Measurements from ENCODE around the gene CCL5.

CCL5 gene

DNA sequence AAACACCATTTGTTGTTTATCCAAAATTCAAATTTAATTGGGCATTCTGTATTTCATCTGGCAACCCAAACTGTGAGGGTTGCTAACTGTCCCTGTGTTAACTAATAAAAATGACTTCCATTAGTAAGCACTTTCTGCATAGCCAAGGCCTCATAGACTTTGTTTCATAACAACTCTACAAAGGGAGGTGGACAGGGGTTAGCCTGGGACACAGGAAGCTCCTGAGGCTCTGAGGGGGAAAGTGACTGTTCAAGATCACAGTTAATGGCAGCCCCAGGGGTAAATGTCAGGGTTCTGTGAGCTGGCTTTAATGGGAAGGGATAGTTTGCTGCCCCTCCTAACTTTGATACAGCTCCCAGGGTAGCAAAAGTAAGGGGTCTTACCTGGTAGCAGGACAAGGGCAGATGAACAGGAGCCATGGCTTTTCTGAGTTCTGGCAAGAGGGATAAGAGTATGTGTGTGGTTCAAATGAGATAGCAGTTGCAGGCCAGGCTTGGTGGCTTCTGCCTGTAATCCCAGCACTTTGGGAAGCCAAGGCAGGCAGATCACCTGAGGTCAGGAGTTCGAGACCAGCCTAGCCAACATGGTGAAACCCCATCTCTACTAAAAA, 13.7 kb downstream of the CCL5 start:
- H3K27ac ChIP-seq (ENCODE audit: extremely low read depth, low read depth, low read length) = no peak overlapping the region
- H3K36me3 ChIP-seq (ENCODE audit: control insufficient read depth in 2 of 2, insufficient read depth in 1 of 2, low read length in 2 of 2) = peaks cover 0 to 9% of the 10 kb centered on the region in 2 experiments; a peak in 1 of 3 replicates
- H3K9me3 ChIP-seq (ENCODE audit: control insufficient read depth, insufficient read depth, low read depth, low read length) = no peaks in the 10 kb centered on the region
- H3K4me3 ChIP-seq (ENCODE audit: low read depth, low read length) = no peak overlapping the region
- POLR2A ChIA-PET = interaction anchor here (0.6 kb wide), 1 partner anchor 67 kb away, joined by 4 read pairs; no protein-coding TSS in a partner anchor
- no peaks in the 10 kb centered on the region for H3K4me1 ChIP-seq (ENCODE audit: control insufficient read depth, insufficient read depth, low read length)
- CTCF ChIA-PET = interaction anchor here (0.6 to 3.8 kb wide), 3 partner anchors 18 to 102 kb away, joined by 4 to 18 read pairs (median 4); no protein-coding TSS in a partner anchor
- TF ChIP-seq ZNF529 (tag by site-specific recombination; IDR thresholded peaks at IDR 0.05; ENCODE audit: insufficient replicate concordance) = no peak
- TF ChIP-seq, protein P1, sequence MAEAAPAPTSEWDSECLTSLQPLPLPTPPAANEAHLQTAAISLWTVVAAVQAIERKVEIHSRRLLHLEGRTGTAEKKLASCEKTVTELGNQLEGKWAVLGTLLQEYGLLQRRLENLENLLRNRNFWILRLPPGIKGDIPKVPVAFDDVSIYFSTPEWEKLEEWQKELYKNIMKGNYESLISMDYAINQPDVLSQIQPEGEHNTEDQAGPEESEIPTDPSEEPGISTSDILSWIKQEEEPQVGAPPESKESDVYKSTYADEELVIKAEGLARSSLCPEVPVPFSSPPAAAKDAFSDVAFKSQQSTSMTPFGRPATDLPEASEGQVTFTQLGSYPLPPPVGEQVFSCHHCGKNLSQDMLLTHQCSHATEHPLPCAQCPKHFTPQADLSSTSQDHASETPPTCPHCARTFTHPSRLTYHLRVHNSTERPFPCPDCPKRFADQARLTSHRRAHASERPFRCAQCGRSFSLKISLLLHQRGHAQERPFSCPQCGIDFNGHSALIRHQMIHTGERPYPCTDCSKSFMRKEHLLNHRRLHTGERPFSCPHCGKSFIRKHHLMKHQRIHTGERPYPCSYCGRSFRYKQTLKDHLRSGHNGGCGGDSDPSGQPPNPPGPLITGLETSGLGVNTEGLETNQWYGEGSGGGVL (tag by site-specific recombination; IDR thresholded peaks at IDR 0.05) = no peak
- TF ChIP-seq, protein P2, sequence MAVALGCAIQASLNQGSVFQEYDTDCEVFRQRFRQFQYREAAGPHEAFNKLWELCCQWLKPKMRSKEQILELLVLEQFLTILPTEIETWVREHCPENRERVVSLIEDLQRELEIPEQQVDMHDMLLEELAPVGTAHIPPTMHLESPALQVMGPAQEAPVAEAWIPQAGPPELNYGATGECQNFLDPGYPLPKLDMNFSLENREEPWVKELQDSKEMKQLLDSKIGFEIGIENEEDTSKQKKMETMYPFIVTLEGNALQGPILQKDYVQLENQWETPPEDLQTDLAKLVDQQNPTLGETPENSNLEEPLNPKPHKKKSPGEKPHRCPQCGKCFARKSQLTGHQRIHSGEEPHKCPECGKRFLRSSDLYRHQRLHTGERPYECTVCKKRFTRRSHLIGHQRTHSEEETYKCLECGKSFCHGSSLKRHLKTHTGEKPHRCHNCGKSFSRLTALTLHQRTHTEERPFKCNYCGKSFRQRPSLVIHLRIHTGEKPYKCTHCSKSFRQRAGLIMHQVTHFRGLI (tag by site-specific recombination; IDR thresholded peaks at IDR 0.05) = no peak
- TF ChIP-seq ZNF138 (tag by site-specific recombination; IDR thresholded peaks at IDR 0.05; ENCODE audit: borderline replicate concordance) = no peak
- TF ChIP-seq ZNF394 (tag by site-specific recombination; IDR thresholded peaks at IDR 0.05; ENCODE audit: borderline replicate concordance) = no peak
- no peak for TF ChIP-seq ZNF658 (tag by site-specific recombination; IDR thresholded peaks at IDR 0.05)
- TF ChIP-seq, protein P3, sequence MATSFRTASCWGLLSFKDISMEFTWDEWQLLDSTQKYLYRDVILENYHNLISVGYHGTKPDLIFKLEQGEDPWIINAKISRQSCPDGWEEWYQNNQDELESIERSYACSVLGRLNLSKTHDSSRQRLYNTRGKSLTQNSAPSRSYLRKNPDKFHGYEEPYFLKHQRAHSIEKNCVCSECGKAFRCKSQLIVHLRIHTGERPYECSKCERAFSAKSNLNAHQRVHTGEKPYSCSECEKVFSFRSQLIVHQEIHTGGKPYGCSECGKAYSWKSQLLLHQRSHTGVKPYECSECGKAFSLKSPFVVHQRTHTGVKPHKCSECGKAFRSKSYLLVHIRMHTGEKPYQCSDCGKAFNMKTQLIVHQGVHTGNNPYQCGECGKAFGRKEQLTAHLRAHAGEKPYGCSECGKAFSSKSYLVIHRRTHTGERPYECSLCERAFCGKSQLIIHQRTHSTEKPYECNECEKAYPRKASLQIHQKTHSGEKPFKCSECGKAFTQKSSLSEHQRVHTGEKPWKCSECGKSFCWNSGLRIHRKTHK (tag by site-specific recombination; IDR thresholded peaks at IDR 0.05) = no peak
- TF ChIP-seq ZNF140 (tag by site-specific recombination; IDR thresholded peaks at IDR 0.05) = no peak
- TF ChIP-seq ZNF324 (tag by site-specific recombination; IDR thresholded peaks at IDR 0.05) = no peak
- TF ChIP-seq, protein P4, sequence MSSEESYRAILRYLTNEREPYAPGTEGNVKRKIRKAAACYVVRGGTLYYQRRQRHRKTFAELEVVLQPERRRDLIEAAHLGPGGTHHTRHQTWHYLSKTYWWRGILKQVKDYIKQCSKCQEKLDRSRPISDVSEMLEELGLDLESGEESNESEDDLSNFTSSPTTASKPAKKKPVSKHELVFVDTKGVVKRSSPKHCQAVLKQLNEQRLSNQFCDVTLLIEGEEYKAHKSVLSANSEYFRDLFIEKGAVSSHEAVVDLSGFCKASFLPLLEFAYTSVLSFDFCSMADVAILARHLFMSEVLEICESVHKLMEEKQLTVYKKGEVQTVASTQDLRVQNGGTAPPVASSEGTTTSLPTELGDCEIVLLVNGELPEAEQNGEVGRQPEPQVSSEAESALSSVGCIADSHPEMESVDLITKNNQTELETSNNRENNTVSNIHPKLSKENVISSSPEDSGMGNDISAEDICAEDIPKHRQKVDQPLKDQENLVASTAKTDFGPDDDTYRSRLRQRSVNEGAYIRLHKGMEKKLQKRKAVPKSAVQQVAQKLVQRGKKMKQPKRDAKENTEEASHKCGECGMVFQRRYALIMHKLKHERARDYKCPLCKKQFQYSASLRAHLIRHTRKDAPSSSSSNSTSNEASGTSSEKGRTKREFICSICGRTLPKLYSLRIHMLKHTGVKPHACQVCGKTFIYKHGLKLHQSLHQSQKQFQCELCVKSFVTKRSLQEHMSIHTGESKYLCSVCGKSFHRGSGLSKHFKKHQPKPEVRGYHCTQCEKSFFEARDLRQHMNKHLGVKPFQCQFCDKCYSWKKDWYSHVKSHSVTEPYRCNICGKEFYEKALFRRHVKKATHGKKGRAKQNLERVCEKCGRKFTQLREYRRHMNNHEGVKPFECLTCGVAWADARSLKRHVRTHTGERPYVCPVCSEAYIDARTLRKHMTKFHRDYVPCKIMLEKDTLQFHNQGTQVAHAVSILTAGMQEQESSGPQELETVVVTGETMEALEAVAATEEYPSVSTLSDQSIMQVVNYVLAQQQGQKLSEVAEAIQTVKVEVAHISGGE (tag by site-specific recombination; conservative IDR thresholded peaks at IDR 0.05; ENCODE audit: low read depth) = no peak
- TF ChIP-seq ZNF792 (tag by site-specific recombination; IDR thresholded peaks at IDR 0.05) = no peak
- no peak for TF ChIP-seq ZBTB48 (tag by site-specific recombination; IDR thresholded peaks at IDR 0.05)
- TF ChIP-seq, protein P5, sequence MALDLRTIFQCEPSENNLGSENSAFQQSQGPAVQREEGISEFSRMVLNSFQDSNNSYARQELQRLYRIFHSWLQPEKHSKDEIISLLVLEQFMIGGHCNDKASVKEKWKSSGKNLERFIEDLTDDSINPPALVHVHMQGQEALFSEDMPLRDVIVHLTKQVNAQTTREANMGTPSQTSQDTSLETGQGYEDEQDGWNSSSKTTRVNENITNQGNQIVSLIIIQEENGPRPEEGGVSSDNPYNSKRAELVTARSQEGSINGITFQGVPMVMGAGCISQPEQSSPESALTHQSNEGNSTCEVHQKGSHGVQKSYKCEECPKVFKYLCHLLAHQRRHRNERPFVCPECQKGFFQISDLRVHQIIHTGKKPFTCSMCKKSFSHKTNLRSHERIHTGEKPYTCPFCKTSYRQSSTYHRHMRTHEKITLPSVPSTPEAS (tag by site-specific recombination; IDR thresholded peaks at IDR 0.05) = no peak
- TF ChIP-seq HOXD13 (CRISPR knock-in tag; IDR thresholded peaks at IDR 0.05; ENCODE audit: borderline replicate concordance) = no peak
- TF ChIP-seq HOXA7 (CRISPR knock-in tag; IDR thresholded peaks at IDR 0.05; ENCODE audit: borderline replicate concordance) = no peak
- no peak for TF ChIP-seq RBAK (tag by site-specific recombination; IDR thresholded peaks at IDR 0.05)
- no peak for TF ChIP-seq ZNF701 (tag by site-specific recombination; IDR thresholded peaks at IDR 0.05)
- TF ChIP-seq ZNF501 (tag by site-specific recombination; IDR thresholded peaks at IDR 0.05) = no peak
- no peak for TF ChIP-seq ZNF239 (tag by site-specific recombination; IDR thresholded peaks at IDR 0.05)
- TF ChIP-seq ZNF48 (tag by site-specific recombination; IDR thresholded peaks at IDR 0.05) = no peak
